Stimulated activated naive CD4-positive, alpha-beta T cell (primary cell): ENCODE data around the gene QRICH2.
"Not testable (repeated sequence)": the region's sequence is repeated elsewhere in the genome, so short reads cannot be mapped to it uniquely, and the experiment has no call there.

Experiments
- DNase-seq, 6 experiments: peaks; one replicate each; lab custom pipeline; 2025; lab: John Stamatoyannopoulos, UW

The QRICH2 gene

DNA sequence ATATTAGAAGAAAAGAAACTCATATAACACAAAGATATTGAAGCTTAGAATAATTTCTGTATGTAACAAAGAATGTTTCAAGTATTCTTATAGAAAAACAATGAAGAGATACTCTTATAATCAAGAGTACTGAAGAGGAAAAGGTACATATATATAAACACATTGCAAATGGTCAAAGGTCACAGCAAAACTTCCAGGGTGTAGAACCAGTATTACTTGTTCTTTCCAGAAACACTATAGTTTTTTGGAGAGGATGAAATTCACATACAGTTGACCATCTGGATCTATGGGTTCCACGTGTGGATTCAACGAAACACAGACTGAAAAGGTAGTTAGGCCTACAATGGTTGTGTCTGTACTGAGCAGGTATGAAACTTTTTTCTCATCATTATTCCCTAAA lies 23.0 kb upstream of the QRICH2 start:
- DNase-seq, result no peak

DNA sequence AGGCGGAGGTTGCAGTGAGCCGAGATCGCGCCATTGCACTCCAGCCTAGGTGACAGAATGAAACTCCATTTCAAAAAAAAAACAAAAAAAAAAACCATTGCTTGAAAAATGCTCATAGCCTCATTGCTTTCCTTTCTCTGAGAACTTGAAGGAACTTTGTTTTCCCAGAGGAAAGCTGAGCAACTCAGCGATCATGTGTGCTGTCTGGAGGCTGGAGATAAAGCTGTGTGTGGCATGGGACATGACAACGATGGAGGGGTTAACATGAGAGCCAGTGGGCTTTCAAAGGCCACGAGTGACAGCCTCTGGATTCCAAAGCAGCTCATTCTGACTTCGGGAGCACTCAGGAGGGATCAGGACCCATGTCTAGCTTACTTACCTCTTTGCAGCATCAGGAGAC lies 21.6 kb upstream of the QRICH2 start:
- DNase-seq, result no peak

DNA sequence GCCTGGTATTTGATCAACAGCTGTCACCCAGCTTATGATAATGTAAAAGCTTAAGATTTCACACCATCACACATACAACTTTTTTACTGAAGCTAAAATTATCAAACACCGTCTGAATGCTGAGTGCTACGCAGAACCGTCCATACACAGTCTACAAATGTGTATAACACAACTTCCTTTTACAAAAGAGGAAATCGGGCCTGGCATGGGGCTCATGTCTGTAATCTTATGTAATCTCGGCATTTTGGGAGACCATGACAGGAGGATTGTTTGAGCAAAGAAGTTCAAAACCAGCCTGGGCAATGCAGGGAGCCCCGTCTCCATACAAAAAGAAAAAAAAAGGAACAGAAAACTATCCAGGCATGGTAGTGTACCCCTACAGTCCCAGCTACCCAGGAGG lies 19.6 kb upstream of the QRICH2 start:
- no peak for DNase-seq

GRCh38 chr17:76326306-76326705 lies 18.2 kb upstream of the QRICH2 start:
- DNase-seq, result no peak

GRCh38 chr17:76318586-76318985 lies 10.5 kb upstream of the QRICH2 start:
- no peak for DNase-seq

GRCh38 chr17:76317535-76317934 lies 9.5 kb upstream of the QRICH2 start:
- no peak for DNase-seq

GRCh38 chr17:76314392-76315227 lies 6.5 kb upstream of the QRICH2 start:
- DNase-seq, result no peak

DNA sequence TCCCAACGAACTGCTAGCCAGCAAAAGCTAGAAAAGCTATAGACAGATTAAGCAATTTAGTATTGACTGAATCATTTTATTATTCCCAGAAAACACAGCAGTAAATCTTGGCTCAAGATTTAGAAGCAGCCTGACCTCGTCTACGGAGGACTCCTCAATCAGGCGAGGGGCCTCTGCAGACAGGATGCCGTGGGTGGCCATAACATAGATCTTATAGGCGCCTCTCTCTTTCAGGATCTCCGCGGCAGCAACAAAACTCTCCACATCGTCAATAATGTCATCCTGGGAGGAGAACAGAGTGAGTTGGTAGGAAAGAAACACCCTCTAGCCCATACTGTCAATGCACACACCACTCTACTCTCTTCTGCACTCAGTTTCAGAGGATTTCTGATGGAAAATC lies 4.7 kb upstream of the QRICH2 start:
- no peak for DNase-seq

DNA sequence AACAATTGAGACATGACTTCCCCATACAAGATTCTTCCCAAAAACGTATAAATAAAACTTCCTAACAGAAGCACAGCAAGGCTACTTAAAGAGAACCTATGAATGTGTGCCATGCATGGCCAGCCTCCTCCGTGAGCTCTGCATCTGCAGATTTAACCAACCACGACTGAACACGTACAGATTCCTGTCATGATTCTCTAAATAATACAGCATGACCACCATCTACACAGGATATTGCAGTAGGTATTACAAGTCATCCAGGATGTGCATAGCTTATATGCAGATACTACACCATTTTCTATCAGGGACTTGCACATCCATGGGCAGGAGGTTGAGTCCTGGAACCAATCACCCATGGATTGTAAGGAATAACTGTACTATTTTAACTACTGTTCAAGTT lies 1.4 kb upstream of the QRICH2 start:
- no peak for DNase-seq

DNA sequence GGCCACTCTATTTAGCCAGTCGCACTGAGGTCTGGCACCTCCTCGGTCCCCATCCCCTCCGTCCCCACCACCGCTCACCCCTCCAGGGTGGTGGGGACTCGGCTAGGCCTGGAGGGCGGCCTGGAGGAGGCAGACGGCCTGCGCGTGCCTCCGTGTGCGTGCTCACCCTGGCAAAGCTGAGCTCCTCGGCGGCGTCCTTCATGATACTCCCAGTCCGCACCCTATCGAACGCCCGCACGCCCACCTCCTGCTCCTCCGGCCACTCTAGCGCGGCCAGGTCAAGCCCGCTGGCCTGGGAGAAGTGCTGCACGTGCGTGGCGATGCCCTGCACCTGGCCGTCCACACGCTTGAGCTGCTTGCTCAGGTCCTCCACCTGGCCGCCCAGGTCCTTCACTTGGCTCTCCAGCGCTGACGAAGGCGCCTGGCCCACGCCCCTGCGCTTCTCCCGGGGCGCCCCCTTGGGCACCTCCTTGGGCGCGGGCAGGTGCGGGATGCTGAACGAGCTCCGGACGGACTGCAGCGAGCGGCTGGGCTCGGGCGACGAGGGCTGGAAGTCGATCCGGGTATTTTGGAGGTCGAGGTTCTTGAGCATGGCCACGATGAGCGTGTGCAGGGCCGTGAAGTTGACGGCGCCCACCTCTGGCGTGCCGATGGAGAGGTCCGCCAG lies 644 bp downstream of the QRICH2 start:
- DNase-seq, result no peak

GRCh38 chr17:76305135-76305454 lies 3.0 kb downstream of the QRICH2 start:
- DNase-seq, result not testable (repeated sequence)

DNA sequence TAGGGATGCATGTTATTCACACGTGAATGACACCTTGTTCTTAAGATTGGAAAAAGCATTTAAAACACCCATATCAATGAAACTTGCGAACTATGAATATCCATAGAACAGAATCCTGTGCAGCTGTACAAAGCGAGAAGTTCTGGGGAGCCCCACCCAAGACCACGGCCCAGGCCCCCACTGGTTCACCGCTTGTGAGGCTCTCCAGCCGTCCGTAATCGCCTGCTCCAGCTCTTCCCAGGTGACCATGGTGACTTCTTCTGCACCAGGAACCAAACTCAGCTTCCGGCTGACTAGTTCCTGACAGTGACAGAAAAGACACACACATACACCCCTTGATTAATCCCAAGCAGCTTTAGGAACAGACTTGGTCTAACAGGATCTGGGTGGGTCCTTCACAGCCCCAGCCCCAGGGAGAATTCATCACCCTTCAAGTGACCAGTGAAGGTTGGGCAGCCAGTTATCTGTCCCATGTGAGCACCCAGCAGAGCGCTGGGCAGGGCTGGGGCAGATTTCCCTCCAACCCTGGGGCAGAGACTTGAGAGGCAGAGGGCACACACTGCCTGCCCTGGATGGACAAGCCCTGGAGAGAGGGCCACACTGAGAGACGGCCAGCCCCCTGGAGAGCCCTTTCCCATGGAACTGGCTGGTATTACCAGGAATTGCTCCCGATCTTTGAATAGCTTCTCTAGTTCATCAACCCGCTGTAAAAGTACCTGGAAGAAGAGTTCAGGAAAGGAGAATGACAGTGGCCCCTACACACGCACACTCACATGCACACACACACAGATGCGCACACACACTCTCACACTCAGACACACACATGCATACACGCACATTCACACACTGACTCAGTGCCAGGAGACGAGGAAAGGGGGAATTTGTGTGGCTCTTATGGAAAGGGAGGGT lies 3.6 kb downstream of the QRICH2 start:
- no peak for DNase-seq

- DNase-seq, result no peak
These were observed 10.6 kb downstream of the QRICH2 start for GRCh38 chr17:76297436-76297835.

- DNase-seq, result no peak
These were observed 11.2 kb downstream of the QRICH2 start for GRCh38 chr17:76296889-76297288.

DNA sequence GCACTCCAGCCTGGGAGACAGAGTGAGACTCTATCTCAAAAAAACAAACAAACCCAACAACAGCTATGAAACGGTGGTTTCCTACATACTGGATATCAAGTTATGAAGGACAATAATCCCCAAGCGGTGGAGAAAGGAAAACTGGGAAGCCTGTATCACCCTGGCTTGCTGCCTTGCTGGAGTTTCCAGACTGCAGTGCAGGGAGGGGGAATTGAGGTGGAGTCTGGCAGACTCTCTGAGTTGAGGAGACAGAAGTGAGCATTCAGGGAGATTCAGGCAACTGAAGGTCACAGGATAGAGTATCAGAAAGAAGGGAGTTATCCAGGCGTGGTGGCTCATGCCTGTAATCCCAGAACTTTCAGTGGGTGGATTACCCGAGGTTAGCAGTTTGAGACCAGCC lies 11.9 kb downstream of the QRICH2 start:
- DNase-seq, result no peak

DNA sequence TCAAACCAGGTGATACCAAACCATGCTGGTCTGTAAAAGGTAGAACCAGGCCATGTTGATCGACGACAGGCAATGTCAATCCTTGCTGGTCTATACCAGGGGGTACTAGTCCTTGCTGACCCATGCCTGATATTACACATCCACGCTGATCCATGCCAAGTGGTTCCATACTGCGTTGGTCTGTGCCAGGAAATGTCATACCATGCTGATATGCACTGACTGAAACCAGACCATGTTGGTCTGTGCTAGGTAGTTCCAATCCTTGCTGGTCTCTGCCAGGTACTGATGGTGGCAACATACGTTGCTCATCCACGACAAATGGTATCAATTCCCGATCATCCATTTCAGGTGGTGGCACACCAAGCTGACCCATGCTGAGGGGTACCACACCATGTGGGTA lies 15.0 kb downstream of the QRICH2 start:
- DNase-seq, result no peak

DNA sequence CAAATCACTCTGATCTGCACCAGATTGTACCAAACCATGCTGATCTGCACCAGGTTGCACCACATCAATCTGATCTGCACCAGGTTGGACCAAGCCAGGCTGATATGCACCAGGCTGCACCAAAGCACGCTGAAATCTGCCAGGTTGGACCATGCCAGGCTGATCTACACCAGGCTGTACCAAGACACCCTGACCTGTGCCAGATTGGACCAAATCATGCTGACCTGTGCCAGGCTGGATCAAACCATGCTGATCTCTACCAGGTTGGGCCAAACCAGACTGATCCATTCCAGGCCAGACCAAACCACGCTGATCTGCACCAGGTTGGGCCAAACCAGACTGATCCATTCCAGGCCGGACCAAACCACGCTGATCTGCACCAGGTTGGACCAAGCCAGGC lies 15.5 kb downstream of the QRICH2 start:
- no peak for DNase-seq

- DNase-seq, result no peak
These were observed 26.3 kb downstream of the QRICH2 start for GRCh38 chr17:76281573-76282371.

DNA sequence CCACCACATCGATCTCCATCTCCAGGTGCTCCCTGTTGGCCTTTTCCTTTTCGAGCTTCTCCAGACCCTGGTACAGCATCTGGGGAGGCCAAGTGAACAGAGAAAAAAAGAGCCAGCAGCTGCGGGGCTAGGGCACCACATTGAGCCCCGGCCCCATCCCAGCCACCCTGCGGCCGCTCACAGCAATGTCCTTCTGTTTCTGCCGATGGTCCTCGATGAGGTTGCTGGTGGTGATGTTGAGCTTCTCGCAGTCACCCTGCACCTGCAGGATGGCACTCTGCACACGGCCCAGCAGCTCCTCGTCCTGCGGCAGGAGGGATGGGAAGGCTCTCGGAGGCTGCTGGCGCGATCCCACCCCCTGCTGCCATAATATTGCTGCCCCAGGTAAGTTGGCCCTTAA lies 27.4 kb downstream of the QRICH2 start:
- DNase-seq, result no peak

- no peak for DNase-seq
These were observed 28.3 kb downstream of the QRICH2 start for GRCh38 chr17:76279742-76280287.

- DNase-seq, result peak; percentile 50 to 88 (median 80)
These were observed 28.9 kb downstream of the QRICH2 start for GRCh38 chr17:76278952-76279741.
